ENCODE data around the gene RDM1.
A peak's percentile ranks its signal among the peaks of the same experiment; 100 is the strongest.

RDM1 gene

GRCh38 chr17:35898283-35899070, 32.1 kb downstream of the RDM1 start:
- TF ChIP-seq NFIC (IDR thresholded peaks at IDR 0.05) (0 out of 2 replicates have a peak, but pooled peaks have one; percentile 19), REST (IDR thresholded peaks at IDR 0.05; ENCODE audit: low read depth) (no peak)

- TF ChIP-seq YY1 (IDR thresholded peaks at IDR 0.05; ENCODE audit: low read depth) (no peak), EGR1 (IDR thresholded peaks at IDR 0.05) (no peak), FOXM1 (IDR thresholded peaks at IDR 0.05; ENCODE audit: borderline replicate concordance, low read depth) (no peak), CEBPB (IDR thresholded peaks at IDR 0.05) (no peak), TCF12 (IDR thresholded peaks at IDR 0.05; ENCODE audit: low read depth) (no peak), RAD21 (IDR thresholded peaks at IDR 0.05; ENCODE audit: low read depth) (no peak), USF1 (IDR thresholded peaks at IDR 0.05) (no peak), TAF1 (IDR thresholded peaks at IDR 0.05; ENCODE audit: low read depth) (no peak), EP300 (IDR thresholded peaks at IDR 0.05; ENCODE audit: borderline replicate concordance) (no peak), CREB1 (IDR thresholded peaks at IDR 0.05; ENCODE audit: low read depth) (no peak), ZBTB7A (IDR thresholded peaks at IDR 0.05; ENCODE audit: low read depth) (no peak), REST (IDR thresholded peaks at IDR 0.05; ENCODE audit: low read depth) (no peak), TEAD4 (IDR thresholded peaks at IDR 0.05) (no peak), NFIC (IDR thresholded peaks at IDR 0.05) (no peak), MAX (IDR thresholded peaks at IDR 0.05) (no peak)
Observed at GRCh38 chr17:35895636-35896587, 34.7 kb downstream of the RDM1 start.

GRCh38 chr17:35894206-35894605, 36.4 kb downstream of the RDM1 start:
- TF ChIP-seq REST (IDR thresholded peaks at IDR 0.05; ENCODE audit: low read depth) (no peak), NFIC (IDR thresholded peaks at IDR 0.05) (no peak), EGR1 (IDR thresholded peaks at IDR 0.05) (no peak), CREB1 (IDR thresholded peaks at IDR 0.05; ENCODE audit: low read depth) (no peak), USF1 (IDR thresholded peaks at IDR 0.05) (no peak), EP300 (IDR thresholded peaks at IDR 0.05; ENCODE audit: borderline replicate concordance) (no peak), MAX (IDR thresholded peaks at IDR 0.05) (no peak), CEBPB (IDR thresholded peaks at IDR 0.05) (no peak), FOXM1 (IDR thresholded peaks at IDR 0.05; ENCODE audit: borderline replicate concordance, low read depth) (no peak), TAF1 (IDR thresholded peaks at IDR 0.05; ENCODE audit: low read depth) (no peak), ZBTB7A (IDR thresholded peaks at IDR 0.05; ENCODE audit: low read depth) (no peak), TCF12 (IDR thresholded peaks at IDR 0.05; ENCODE audit: low read depth) (no peak), YY1 (IDR thresholded peaks at IDR 0.05; ENCODE audit: low read depth) (no peak), RAD21 (IDR thresholded peaks at IDR 0.05; ENCODE audit: low read depth) (no peak), TEAD4 (IDR thresholded peaks at IDR 0.05) (no peak)

GRCh38 chr17:35893751-35894150, 36.8 kb downstream of the RDM1 start:
- TF ChIP-seq TEAD4 (IDR thresholded peaks at IDR 0.05) (no peak), CREB1 (IDR thresholded peaks at IDR 0.05; ENCODE audit: low read depth) (no peak), TAF1 (IDR thresholded peaks at IDR 0.05; ENCODE audit: low read depth) (no peak), EGR1 (IDR thresholded peaks at IDR 0.05) (no peak), REST (IDR thresholded peaks at IDR 0.05; ENCODE audit: low read depth) (no peak), RAD21 (IDR thresholded peaks at IDR 0.05; ENCODE audit: low read depth) (no peak), ZBTB7A (IDR thresholded peaks at IDR 0.05; ENCODE audit: low read depth) (no peak), TCF12 (IDR thresholded peaks at IDR 0.05; ENCODE audit: low read depth) (no peak), YY1 (IDR thresholded peaks at IDR 0.05; ENCODE audit: low read depth) (no peak), FOXM1 (IDR thresholded peaks at IDR 0.05; ENCODE audit: borderline replicate concordance, low read depth) (no peak), CEBPB (IDR thresholded peaks at IDR 0.05) (no peak), USF1 (IDR thresholded peaks at IDR 0.05) (no peak), MAX (IDR thresholded peaks at IDR 0.05) (no peak), EP300 (IDR thresholded peaks at IDR 0.05; ENCODE audit: borderline replicate concordance) (no peak), NFIC (IDR thresholded peaks at IDR 0.05) (no peak)

All from Ishikawa (cell line).